Colonic mucosa (tissue), 4 donors: ENCODE results near the gene RARB. TPM values are rescaled to one million over a fixed set of nuclear protein-coding genes. Genes with fewer than 3 reads are reported as not detected.

Source experiments
- DNase-seq: peaks from one replicate; pipeline ENCODE4 v3.0.0-alpha.2; 2020
- H3K27ac ChIP-seq: fragments of 200-600 bp; one replicate; pipeline ENCODE4 v1.8.0; 2021
- H3K27me3 ChIP-seq: fragments of 200-600 bp; one replicate; pipeline ENCODE4 v1.8.0; 2021
- H3K36me3 ChIP-seq: fragments of 200-600 bp; one replicate; pipeline ENCODE4 v1.8.0; 2021
- H3K4me1 ChIP-seq: fragments of 200-600 bp; one replicate; pipeline ENCODE4 v1.8.0; 2021; ENCODE audit warnings: mild to moderate bottlenecking
- H3K4me3 ChIP-seq: fragments of 200-600 bp; one replicate; pipeline ENCODE4 v1.8.0; 2021
- H3K9ac ChIP-seq, 2 donors: one replicate each; pipeline ENCODE4 v1.7.0; 2013; ENCODE audit warnings: control low read depth in 2 of 2, low read depth in 2 of 2, low read length in 2 of 2
- H3K9me3 ChIP-seq: fragments of 200-600 bp; one replicate; pipeline ENCODE4 v1.8.0; 2021
- intact Hi-C: fragments of 100-400 bp; cut with DNase I; formaldehyde crosslinking; loops from one replicate; pipeline ENCODE4 v1.14.1; 2022
- total RNA-seq, 2 donors: library from RNA; stranded (reverse); fragmentation: NEBNext Ultra II Directional in 1 of 2; extraction: Animal tissue kit (Norgen Biotek cat#: 25700) in 1 of 2; gene quantifications; one replicate each; pipeline ENCODE4 v1.2.1, GENCODE V29; 2021
- TF ChIP-seq, protein P1 (sequence below): fragments of 200-600 bp; IDR thresholded peaks from one replicate; pipeline ENCODE4 v1.8.0; 2022; ENCODE audit warnings: antibody characterized with exemption, mild to moderate bottlenecking
- donor health status: healthy.
- donor health status: DM: no; HTN: no; CAD: no.
- donor health status: DM: no; HTN: no; CAD: no.

Gene RARB
- total RNA-seq, 2 donors from 2014 or later: 0.54 to 0.74 TPM

DNA sequence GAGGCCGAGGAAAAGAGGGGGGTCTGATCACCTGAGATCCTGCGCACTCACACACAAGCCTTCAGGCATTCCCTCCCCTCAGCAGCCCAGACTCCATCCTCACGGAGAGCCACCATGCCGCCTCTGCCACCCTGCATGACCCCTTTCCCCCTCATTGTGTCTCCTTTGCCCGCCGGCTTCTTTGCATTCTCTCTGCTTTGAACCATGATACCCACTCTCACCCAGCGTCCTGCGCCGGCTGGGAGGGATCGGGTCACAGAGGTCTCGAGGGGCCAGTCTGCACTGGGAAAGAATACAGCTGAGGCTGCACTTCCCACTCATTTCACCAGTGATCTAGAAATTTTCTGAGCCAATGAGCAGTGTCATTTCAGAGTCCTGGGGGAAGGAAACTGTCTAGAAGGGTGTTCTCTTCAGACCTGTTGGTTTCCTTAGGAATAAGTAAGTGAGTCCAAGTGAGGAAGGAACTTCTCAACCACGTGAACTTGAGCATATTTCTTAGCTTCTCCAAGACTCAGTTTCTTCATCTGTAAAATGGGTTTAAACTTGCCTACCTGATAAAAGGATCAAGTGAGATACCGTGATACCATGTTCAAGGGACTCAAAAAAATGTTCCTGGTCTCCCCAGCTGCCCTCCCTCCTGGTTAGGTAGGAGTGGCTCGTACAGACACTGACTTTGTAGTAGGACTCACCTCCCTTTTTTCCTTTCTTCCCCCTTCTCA is 139.9 kb downstream of the RARB start:
- no peaks in the 10 kb centered on the region for H3K27me3 ChIP-seq
- no peak overlapping the region for H3K27ac ChIP-seq
- intact Hi-C loops: no loop called here
- H3K9ac ChIP-seq: no peak overlapping the region
- no peaks in the 10 kb centered on the region for H3K4me1 ChIP-seq
- H3K9me3 ChIP-seq: no peaks in the 10 kb centered on the region
- TF ChIP-seq, protein P1, sequence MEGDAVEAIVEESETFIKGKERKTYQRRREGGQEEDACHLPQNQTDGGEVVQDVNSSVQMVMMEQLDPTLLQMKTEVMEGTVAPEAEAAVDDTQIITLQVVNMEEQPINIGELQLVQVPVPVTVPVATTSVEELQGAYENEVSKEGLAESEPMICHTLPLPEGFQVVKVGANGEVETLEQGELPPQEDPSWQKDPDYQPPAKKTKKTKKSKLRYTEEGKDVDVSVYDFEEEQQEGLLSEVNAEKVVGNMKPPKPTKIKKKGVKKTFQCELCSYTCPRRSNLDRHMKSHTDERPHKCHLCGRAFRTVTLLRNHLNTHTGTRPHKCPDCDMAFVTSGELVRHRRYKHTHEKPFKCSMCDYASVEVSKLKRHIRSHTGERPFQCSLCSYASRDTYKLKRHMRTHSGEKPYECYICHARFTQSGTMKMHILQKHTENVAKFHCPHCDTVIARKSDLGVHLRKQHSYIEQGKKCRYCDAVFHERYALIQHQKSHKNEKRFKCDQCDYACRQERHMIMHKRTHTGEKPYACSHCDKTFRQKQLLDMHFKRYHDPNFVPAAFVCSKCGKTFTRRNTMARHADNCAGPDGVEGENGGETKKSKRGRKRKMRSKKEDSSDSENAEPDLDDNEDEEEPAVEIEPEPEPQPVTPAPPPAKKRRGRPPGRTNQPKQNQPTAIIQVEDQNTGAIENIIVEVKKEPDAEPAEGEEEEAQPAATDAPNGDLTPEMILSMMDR: no peak
- DNase-seq: no peak
- no peaks in the 10 kb centered on the region for H3K36me3 ChIP-seq
- H3K4me3 ChIP-seq: no peak overlapping the region

GRCh38 chr3:25568525-25569078 is 140.5 kb downstream of the RARB start:
- H3K27me3 ChIP-seq: no peaks in the 10 kb centered on the region
- no peaks in the 10 kb centered on the region for H3K9me3 ChIP-seq
- DNase-seq: no peak
- intact Hi-C loops: no loop called here
- H3K27ac ChIP-seq: no peak overlapping the region
- no peaks in the 10 kb centered on the region for H3K4me1 ChIP-seq
- H3K4me3 ChIP-seq: no peak overlapping the region
- H3K36me3 ChIP-seq: no peaks in the 10 kb centered on the region
- TF ChIP-seq, protein P1: no peak
- no peak overlapping the region for H3K9ac ChIP-seq

DNA sequence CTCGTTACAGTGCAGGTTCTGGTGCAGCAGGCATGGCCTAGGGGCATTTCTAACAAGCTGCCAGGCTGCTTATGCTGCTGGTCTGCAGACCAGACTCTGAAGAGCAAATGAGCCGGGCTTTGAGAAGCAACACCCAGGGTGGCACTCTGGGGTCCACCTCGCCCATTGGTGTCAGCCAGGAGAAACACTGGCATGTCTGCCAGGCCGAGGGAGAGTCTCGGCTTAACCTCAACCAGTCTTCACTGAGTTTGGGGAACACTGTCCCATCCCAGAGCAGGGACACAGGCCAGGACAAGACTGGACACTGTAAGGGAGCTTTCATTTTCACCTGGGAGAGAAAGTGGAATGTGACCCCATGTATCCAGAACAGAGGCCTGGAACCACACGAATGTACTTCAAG is 143.2 kb downstream of the RARB start:
- Histone ChIP-seq H3K4me1 (no peaks in the 10 kb centered on the region), H3K36me3 (no peaks in the 10 kb centered on the region), H3K4me3 (no peak overlapping the region), H3K9me3 (no peaks in the 10 kb centered on the region), H3K27ac (no peak overlapping the region), H3K9ac (no peak overlapping the region), H3K27me3 (no peaks in the 10 kb centered on the region)
- intact Hi-C loops: no loop called here
- no peak for DNase-seq
- TF ChIP-seq, protein P1: no peak

DNA sequence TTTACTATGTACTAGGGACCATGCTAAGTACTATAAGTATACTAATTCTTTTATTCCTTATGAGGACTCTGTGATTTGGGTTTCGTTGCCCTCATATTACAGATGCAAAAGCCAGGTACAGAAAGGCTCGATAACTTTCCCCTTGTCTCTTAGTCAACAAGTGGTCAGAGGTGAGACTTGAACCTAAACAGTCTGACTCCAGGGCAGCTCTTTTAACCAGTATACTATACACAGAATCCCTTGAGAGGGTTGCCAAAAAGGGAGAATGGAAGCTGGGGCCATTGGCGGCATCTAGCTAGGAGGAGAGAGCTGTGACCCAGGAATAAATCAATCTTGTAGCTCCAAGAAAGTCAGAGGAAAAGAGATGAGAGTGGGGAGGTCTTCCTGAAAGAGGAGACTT is 144.3 kb downstream of the RARB start:
- intact Hi-C loops: no loop called here
- Histone ChIP-seq H3K9ac (no peak overlapping the region), H3K4me3 (no peak overlapping the region), H3K9me3 (no peaks in the 10 kb centered on the region), H3K4me1 (no peaks in the 10 kb centered on the region), H3K27ac (no peak overlapping the region), H3K27me3 (no peaks in the 10 kb centered on the region), H3K36me3 (no peaks in the 10 kb centered on the region)
- TF ChIP-seq, protein P1: no peak
- DNase-seq: no peak

DNA sequence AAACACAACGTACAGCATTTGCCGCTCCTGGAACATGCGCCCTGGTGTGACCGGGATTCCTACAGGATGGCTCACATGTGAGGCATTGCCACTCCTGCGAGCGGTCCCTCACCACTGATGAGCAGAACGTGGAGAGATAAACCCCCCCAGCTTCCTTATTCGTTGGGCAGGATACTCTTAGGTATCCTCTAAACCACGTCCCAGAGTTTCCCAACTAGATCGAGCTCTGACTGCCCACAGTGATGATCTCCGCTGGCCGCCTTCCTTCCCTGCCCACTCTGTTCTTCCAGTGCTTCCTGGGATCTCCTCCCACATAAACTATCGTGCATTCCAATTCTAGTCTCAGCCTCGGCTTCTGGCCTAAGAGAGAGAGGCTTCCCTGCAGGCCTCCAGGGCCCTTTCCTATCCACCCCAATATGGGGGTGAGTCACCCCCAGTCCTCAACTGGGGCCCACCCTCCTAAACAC is 144.9 kb downstream of the RARB start:
- DNase-seq: no peak
- no peaks in the 10 kb centered on the region for H3K4me1 ChIP-seq
- intact Hi-C loops: no loop called here
- H3K9me3 ChIP-seq: no peaks in the 10 kb centered on the region
- TF ChIP-seq, protein P1: no peak
- no peaks in the 10 kb centered on the region for H3K27me3 ChIP-seq
- H3K9ac ChIP-seq: no peak overlapping the region
- no peak overlapping the region for H3K27ac ChIP-seq
- no peaks in the 10 kb centered on the region for H3K36me3 ChIP-seq
- no peak overlapping the region for H3K4me3 ChIP-seq
